ENCODE results near the gene DAB2IP. TPM values are rescaled to one million over a fixed set of nuclear protein-coding genes. Genes with fewer than 3 reads are reported as not detected.
"Not testable (repeated sequence)": the region's sequence is repeated elsewhere in the genome, so short reads cannot be mapped to it uniquely, and the experiment has no call there.

DAB2IP gene
- total RNA-seq, 1 donor from 2014 or later: 38.0 TPM

DNA sequence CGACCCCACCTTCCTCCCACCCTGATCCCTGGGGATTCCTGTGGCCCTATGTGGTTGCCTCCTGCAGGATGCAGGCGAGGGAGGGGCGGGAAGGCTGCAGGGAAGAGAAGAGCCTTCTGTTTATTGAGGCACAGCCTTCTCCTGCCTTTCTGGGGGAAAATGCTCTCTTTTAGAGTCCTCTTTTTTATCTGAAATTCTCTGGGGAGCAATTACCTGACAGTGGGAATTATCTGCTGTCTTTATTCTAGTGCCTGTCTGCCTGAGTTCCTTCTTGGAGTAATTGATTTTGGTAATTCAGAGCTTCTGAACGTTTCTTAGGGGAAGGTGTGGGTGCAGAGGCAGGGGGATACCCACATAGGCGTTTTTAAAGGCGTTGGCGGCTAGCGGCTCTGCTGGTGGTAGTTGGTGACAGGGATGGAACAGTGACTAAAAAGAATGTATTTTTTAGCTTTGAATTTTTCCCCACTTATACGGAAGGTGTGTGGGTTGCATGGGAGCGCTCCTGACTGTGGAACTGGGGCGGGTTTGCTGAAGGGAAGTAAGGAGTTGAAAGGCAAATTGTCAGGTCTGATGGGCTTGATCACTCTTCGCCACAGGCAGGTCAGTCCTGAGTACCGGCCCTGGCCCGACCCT lies 35.2 kb upstream of the DAB2IP start:
- DNase-seq (ENCODE audit: low read depth): no peak

GRCh38 chr9:121618504-121618903 lies 32.9 kb upstream of the DAB2IP start:
- Histone ChIP-seq H3K36me3 (ENCODE audit: control insufficient read depth, insufficient read depth, low read length) (no peaks in the 10 kb centered on the region), H3K4me3 (ENCODE audit: low read depth, low read length) (no peak overlapping the region), H3K27me3 (ENCODE audit: control insufficient read depth, insufficient read depth, low read length) (no peaks in the 10 kb centered on the region)
- TF ChIP-seq, protein P1, sequence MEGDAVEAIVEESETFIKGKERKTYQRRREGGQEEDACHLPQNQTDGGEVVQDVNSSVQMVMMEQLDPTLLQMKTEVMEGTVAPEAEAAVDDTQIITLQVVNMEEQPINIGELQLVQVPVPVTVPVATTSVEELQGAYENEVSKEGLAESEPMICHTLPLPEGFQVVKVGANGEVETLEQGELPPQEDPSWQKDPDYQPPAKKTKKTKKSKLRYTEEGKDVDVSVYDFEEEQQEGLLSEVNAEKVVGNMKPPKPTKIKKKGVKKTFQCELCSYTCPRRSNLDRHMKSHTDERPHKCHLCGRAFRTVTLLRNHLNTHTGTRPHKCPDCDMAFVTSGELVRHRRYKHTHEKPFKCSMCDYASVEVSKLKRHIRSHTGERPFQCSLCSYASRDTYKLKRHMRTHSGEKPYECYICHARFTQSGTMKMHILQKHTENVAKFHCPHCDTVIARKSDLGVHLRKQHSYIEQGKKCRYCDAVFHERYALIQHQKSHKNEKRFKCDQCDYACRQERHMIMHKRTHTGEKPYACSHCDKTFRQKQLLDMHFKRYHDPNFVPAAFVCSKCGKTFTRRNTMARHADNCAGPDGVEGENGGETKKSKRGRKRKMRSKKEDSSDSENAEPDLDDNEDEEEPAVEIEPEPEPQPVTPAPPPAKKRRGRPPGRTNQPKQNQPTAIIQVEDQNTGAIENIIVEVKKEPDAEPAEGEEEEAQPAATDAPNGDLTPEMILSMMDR (IDR thresholded peaks at IDR 0.05; ENCODE audit: insufficient read depth, low read length, poor library complexity, severe bottlenecking): no peak
- DNase-seq (ENCODE audit: low read depth): no peak

More for the DNA sequence above, 35.2 kb upstream of the DAB2IP start:
- H3K27me3 ChIP-seq (ENCODE audit: control insufficient read depth, insufficient read depth, low read length): no peaks in the 10 kb centered on the region
- TF ChIP-seq, protein P1 (IDR thresholded peaks at IDR 0.05; ENCODE audit: insufficient read depth, low read length, poor library complexity, severe bottlenecking): no peak
- H3K36me3 ChIP-seq (ENCODE audit: control insufficient read depth, insufficient read depth, low read length): no peaks in the 10 kb centered on the region
- H3K4me3 ChIP-seq (ENCODE audit: low read depth, low read length): no peak overlapping the region

DNA sequence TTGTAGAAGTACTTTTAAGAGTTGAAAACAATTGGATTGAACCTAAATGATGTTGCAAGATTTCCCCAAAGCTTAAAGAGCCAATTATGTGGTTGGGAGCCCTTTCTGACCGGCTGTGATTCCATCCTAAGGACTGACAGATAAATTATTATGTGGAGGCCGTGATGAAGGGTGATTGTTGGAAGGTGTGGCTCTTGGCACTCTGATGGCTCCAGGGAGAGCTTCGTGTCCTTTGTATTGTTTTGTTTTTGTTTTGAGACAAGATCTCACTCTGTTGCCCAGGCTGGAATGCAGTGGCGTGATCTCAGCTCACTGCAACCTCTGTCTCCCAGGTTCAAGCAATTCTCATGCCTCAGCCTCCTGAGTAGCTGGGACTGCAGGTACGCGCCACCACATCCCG lies 32.5 kb upstream of the DAB2IP start:
- not testable (repeated sequence) for H3K27me3 ChIP-seq (ENCODE audit: control insufficient read depth, insufficient read depth, low read length); H3K4me3 ChIP-seq (ENCODE audit: low read depth, low read length); H3K36me3 ChIP-seq (ENCODE audit: control insufficient read depth, insufficient read depth, low read length); DNase-seq (ENCODE audit: low read depth)

GRCh38 chr9:121619545-121620324 lies 31.7 kb upstream of the DAB2IP start:
- no peaks in the 10 kb centered on the region for H3K27me3 ChIP-seq (ENCODE audit: control insufficient read depth, insufficient read depth, low read length)
- TF ChIP-seq, protein P1 (IDR thresholded peaks at IDR 0.05; ENCODE audit: insufficient read depth, low read length, poor library complexity, severe bottlenecking): no peak
- H3K36me3 ChIP-seq (ENCODE audit: control insufficient read depth, insufficient read depth, low read length): no peaks in the 10 kb centered on the region
- no peak for DNase-seq (ENCODE audit: low read depth)
- no peak overlapping the region for H3K4me3 ChIP-seq (ENCODE audit: low read depth, low read length)

- Histone ChIP-seq H3K36me3 (ENCODE audit: control insufficient read depth, insufficient read depth, low read length) (no peaks in the 10 kb centered on the region), H3K4me3 (ENCODE audit: low read depth, low read length) (no peak overlapping the region), H3K27me3 (ENCODE audit: control insufficient read depth, insufficient read depth, low read length) (no peaks in the 10 kb centered on the region)
- DNase-seq (ENCODE audit: low read depth): no peak
- TF ChIP-seq, protein P1 (IDR thresholded peaks at IDR 0.05; ENCODE audit: insufficient read depth, low read length, poor library complexity, severe bottlenecking): no peak
Measured at GRCh38 chr9:121620325-121620673, 31.1 kb upstream of the DAB2IP start.

DNA sequence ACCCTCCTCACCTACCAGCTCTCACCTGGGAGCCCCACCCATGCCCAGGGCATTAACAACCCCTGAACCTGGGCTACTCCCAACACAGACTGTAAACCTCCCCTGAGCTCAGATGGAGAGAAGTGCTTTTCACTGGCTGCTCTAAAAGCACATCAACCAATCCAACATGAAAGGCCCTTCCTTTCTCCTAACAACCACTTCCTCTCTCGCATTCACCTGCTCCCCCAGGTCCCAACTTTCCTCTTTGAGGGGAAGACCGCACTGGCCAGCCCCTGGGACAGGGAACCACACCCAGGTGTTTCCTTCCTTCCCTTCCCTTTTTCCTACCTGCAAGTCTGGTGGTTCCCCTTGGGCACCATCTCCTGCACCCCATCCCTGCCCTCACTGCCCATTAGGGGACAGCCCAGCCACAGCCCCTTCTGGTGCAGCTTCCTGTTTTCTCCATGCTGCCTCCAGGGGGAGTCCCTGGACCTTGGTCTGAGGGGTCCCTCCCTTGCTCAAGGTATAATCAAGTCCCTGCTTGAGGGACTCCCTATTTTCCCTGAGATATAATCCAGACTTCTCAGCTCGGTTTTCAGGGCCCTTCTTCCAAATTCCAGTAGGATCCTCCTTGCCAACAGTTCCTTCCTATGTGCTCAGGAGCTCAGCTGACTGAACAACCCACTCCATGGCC lies 30.5 kb upstream of the DAB2IP start:
- DNase-seq (ENCODE audit: low read depth): no peak
- no peaks in the 10 kb centered on the region for H3K27me3 ChIP-seq (ENCODE audit: control insufficient read depth, insufficient read depth, low read length)
- H3K4me3 ChIP-seq (ENCODE audit: low read depth, low read length): no peak overlapping the region
- H3K36me3 ChIP-seq (ENCODE audit: control insufficient read depth, insufficient read depth, low read length): no peaks in the 10 kb centered on the region
- TF ChIP-seq, protein P1 (IDR thresholded peaks at IDR 0.05; ENCODE audit: insufficient read depth, low read length, poor library complexity, severe bottlenecking): peak; percentile 70
